ENCODE data around the gene TNPO2. TPM values are rescaled to one million over a fixed set of nuclear protein-coding genes. Genes with fewer than 3 reads are reported as not detected.

Gene TNPO2
- total and polyA plus RNA-seq, 2 of the 13 experiments (the other 11 are each of a cell fraction or from before 2014, with no cell fraction given) = 31.7 to 61.0 TPM

- 0 out of 2 replicates have a peak, but pooled peaks have one; percentile 75 for TF ChIP-seq HIVEP1 (CRISPR knock-in tag; IDR thresholded peaks at IDR 0.05)
- TF ChIP-seq ARHGAP35 (CRISPR knock-in tag; IDR thresholded peaks at IDR 0.05; ENCODE audit: borderline replicate concordance) = peak; percentile 64; the same call in 1 of the 2 replicates
- TF ChIP-seq CREM (IDR thresholded peaks at IDR 0.05) = peak; percentile 78; the same call in 1 of the 2 replicates
- TF ChIP-seq CREM (CRISPR knock-in tag; IDR thresholded peaks at IDR 0.05) = no peak
- no peak for TF ChIP-seq ZNF770 (CRISPR knock-in tag; IDR thresholded peaks at IDR 0.05)
- TF ChIP-seq MYC (CRISPR knock-in tag; IDR thresholded peaks at IDR 0.05; ENCODE audit: borderline replicate concordance) = peak; percentile 98
- 0 out of 2 replicates have a peak, but pooled peaks have one; percentile 56 for TF ChIP-seq REXO4 (CRISPR knock-in tag; IDR thresholded peaks at IDR 0.05; ENCODE audit: borderline replicate concordance)
- TF ChIP-seq MAZ (IDR thresholded peaks at IDR 0.05; ENCODE audit: borderline replicate concordance, low read depth, low read length) = peak; percentile 68; the same call in 1 of the 2 replicates
- peak; percentile 77 for TF ChIP-seq MAZ (CRISPR knock-in tag; IDR thresholded peaks at IDR 0.05; ENCODE audit: low read depth)
- peak; percentile 21; the same call in 1 of the 2 replicates for TF ChIP-seq NFKB2 (CRISPR knock-in tag; IDR thresholded peaks at IDR 0.05; ENCODE audit: borderline replicate concordance)
- TF ChIP-seq, protein P1, sequence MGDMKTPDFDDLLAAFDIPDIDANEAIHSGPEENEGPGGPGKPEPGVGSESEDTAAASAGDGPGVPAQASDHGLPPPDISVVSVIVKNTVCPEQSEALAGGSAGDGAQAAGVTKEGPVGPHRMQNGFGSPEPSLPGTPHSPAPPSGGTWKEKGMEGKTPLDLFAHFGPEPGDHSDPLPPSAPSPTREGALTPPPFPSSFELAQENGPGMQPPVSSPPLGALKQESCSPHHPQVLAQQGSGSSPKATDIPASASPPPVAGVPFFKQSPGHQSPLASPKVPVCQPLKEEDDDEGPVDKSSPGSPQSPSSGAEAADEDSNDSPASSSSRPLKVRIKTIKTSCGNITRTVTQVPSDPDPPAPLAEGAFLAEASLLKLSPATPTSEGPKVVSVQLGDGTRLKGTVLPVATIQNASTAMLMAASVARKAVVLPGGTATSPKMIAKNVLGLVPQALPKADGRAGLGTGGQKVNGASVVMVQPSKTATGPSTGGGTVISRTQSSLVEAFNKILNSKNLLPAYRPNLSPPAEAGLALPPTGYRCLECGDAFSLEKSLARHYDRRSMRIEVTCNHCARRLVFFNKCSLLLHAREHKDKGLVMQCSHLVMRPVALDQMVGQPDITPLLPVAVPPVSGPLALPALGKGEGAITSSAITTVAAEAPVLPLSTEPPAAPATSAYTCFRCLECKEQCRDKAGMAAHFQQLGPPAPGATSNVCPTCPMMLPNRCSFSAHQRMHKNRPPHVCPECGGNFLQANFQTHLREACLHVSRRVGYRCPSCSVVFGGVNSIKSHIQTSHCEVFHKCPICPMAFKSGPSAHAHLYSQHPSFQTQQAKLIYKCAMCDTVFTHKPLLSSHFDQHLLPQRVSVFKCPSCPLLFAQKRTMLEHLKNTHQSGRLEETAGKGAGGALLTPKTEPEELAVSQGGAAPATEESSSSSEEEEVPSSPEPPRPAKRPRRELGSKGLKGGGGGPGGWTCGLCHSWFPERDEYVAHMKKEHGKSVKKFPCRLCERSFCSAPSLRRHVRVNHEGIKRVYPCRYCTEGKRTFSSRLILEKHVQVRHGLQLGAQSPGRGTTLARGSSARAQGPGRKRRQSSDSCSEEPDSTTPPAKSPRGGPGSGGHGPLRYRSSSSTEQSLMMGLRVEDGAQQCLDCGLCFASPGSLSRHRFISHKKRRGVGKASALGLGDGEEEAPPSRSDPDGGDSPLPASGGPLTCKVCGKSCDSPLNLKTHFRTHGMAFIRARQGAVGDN (CRISPR knock-in tag; IDR thresholded peaks at IDR 0.05) = peak; percentile 85
- peak; percentile 44; the same call in 1 of the 2 replicates for TF ChIP-seq ZNF747 (CRISPR knock-in tag; IDR thresholded peaks at IDR 0.05; ENCODE audit: borderline replicate concordance)
- peak; percentile 42; the same call in 1 of the 2 replicates for TF ChIP-seq ELF1 (CRISPR knock-in tag; IDR thresholded peaks at IDR 0.05)
These were observed at the start of gene TNPO2 (continued) for GRCh38 chr19:12723641-12724426.
